ENCODE measurements around the gene ABCC9. TPM values are rescaled to one million over a fixed set of nuclear protein-coding genes. Genes with fewer than 3 reads are reported as not detected.

Gene ABCC9
- total RNA-seq, 1 experiment from 2014 or later = not detected

GRCh38 chr12:21860534-21860933 is 80.7 kb downstream of the ABCC9 start:
- Histone ChIP-seq H3K79me2 (ENCODE audit: insufficient read depth, low read length) (no peaks in the 10 kb centered on the region), H3K4ac (ENCODE audit: low read depth, low read length) (no peak overlapping the region), H3K9ac (ENCODE audit: extremely low read depth, insufficient read length, low read length) (no peak overlapping the region), H4K5ac (ENCODE audit: insufficient read length, low read depth, low read length) (no peak overlapping the region), H2BK5ac (ENCODE audit: insufficient read length, low read length) (no peak overlapping the region), H2BK15ac (ENCODE audit: low read depth, low read length) (no peak overlapping the region), H4K8ac (replicated peaks; ENCODE audit: insufficient read length, low read depth, low read length) (no peak overlapping the region), H3T11ph (ENCODE audit: low read length) (no peak overlapping the region), H3K23ac (ENCODE audit: insufficient read length, low read depth, low read length) (no peak overlapping the region), H3K56ac (ENCODE audit: insufficient read length, low read depth, low read length) (no peak overlapping the region), H2AK5ac (ENCODE audit: insufficient read length, low read length) (no peak overlapping the region), H2BK12ac (ENCODE audit: insufficient read length, low read depth, low read length) (no peak overlapping the region), H3K79me1 (ENCODE audit: insufficient read depth, low read depth, low read length, poor library complexity, severe bottlenecking) (no peaks in the 10 kb centered on the region), H3K14ac (ENCODE audit: insufficient read depth, low read length) (no peak overlapping the region), H4K91ac (ENCODE audit: insufficient read length, low read depth, low read length) (no peak overlapping the region), H3K23me2 (ENCODE audit: insufficient read length, low read depth, low read length, poor library complexity, severe bottlenecking) (no peaks in the 10 kb centered on the region), H2BK120ac (ENCODE audit: low read depth, low read length, poor library complexity, severe bottlenecking) (no peak overlapping the region), H3K4me1 (ENCODE audit: insufficient read depth, low read length) (no peaks in the 10 kb centered on the region), H4K20me1 (ENCODE audit: control insufficient read depth, insufficient read depth, insufficient read length) (no peaks in the 10 kb centered on the region), H3K27me3 (ENCODE audit: insufficient read depth, low read length) (no peaks in the 10 kb centered on the region), H2AFZ (ENCODE audit: low read length) (no peak overlapping the region), H3K4me2 (ENCODE audit: insufficient read depth, insufficient read length, low read length) (no peak overlapping the region), H2BK20ac (ENCODE audit: low read depth, low read length, poor library complexity, severe bottlenecking) (no peak overlapping the region), H3K27ac (ENCODE audit: insufficient read length, low read depth, low read length) (no peak overlapping the region), H3K18ac (ENCODE audit: insufficient read length, low read depth, low read length) (no peak overlapping the region), H3K9me3 (ENCODE audit: control insufficient read depth, low read depth, low read length) (no peaks in the 10 kb centered on the region)
- no CpG with 5 or more reads among the region's 2 CpGs for WGBS (ENCODE audit: extremely low coverage, insufficient read length, low lambda C conversion rate)
- Mint-ChIP-seq H3K36me3 (ENCODE audit: insufficient read depth in 1 of 3, low read depth in 3 of 3) (no peaks in the 10 kb centered on the region), H3K9me3 (no peaks in the 10 kb centered on the region), H3K27me3 (ENCODE audit: low read depth) (peaks cover 2% of the 10 kb centered on the region; the same call in 1 of the 2 replicates), H3K27ac (no peak overlapping the region), H3K4me3 (no peak overlapping the region), H3K4me1 (no peaks in the 10 kb centered on the region)
- no peak for DNase-seq
- no peak for TF ChIP-seq CTCF (conservative IDR thresholded peaks at IDR 0.05)

All from H9 (cell line).